HEK293 (cell line): ENCODE measurements around the gene RAD23B.

Source experiments
- BCL11B ChIP-seq: fragments of 450-650 bp; formaldehyde crosslinking; IDR thresholded peaks from 2 replicates; pipeline ENCODE4 v1.5.1; 2016; ENCODE audit warnings: low read depth, missing biosample characterization, missing genetic modification characterization
- EGR2 ChIP-seq: fragments of 450-650 bp; formaldehyde crosslinking; IDR thresholded peaks from 2 replicates; pipeline ENCODE4 v1.5.1; 2016; ENCODE audit warnings: low read depth, missing biosample characterization, missing genetic modification characterization
- GFI1B ChIP-seq: fragments of 450-650 bp; formaldehyde crosslinking; IDR thresholded peaks from 2 replicates; pipeline ENCODE4 v1.5.1; 2016; ENCODE audit warnings: missing biosample characterization, missing genetic modification characterization
- GLIS1 ChIP-seq: fragments of 450-650 bp; formaldehyde crosslinking; IDR thresholded peaks from 2 replicates; pipeline ENCODE4 v1.5.1; 2016; ENCODE audit warnings: missing biosample characterization, missing genetic modification characterization
- INSM2 ChIP-seq: fragments of 450-650 bp; formaldehyde crosslinking; IDR thresholded peaks from 2 replicates; pipeline ENCODE4 v1.5.1; 2016; ENCODE audit warnings: missing biosample characterization, missing genetic modification characterization
- KLF17 ChIP-seq: fragments of 450-650 bp; formaldehyde crosslinking; IDR thresholded peaks from 2 replicates; pipeline ENCODE4 v1.5.1; 2016; ENCODE audit warnings: missing biosample characterization, missing genetic modification characterization
- KLF9 ChIP-seq: fragments of 450-650 bp; formaldehyde crosslinking; IDR thresholded peaks from 2 replicates; pipeline ENCODE4 v1.5.1; 2016; ENCODE audit warnings: missing biosample characterization, missing genetic modification characterization, low read depth
- TSHZ1 ChIP-seq: fragments of 450-650 bp; formaldehyde crosslinking; IDR thresholded peaks from 2 replicates; pipeline ENCODE4 v1.5.1; 2016; ENCODE audit warnings: missing biosample characterization, missing genetic modification characterization, borderline replicate concordance
- ZBTB20 ChIP-seq: fragments of 450-650 bp; formaldehyde crosslinking; IDR thresholded peaks from 2 replicates; pipeline ENCODE4 v1.5.1; 2016; ENCODE audit warnings: missing biosample characterization, missing genetic modification characterization
- ZNF211 ChIP-seq: fragments of 450-650 bp; formaldehyde crosslinking; IDR thresholded peaks from 2 replicates; pipeline ENCODE4 v1.5.1; 2016; ENCODE audit warnings: low read depth, missing biosample characterization, missing genetic modification characterization
- ZNF292 ChIP-seq: fragments of 450-650 bp; formaldehyde crosslinking; IDR thresholded peaks from 2 replicates; pipeline ENCODE4 v1.5.1; 2016; ENCODE audit warnings: low read depth, missing biosample characterization, missing genetic modification characterization, borderline replicate concordance
- ZNF362 ChIP-seq: fragments of 450-650 bp; formaldehyde crosslinking; IDR thresholded peaks from 2 replicates; pipeline ENCODE4 v1.5.1; 2016; ENCODE audit warnings: missing biosample characterization, missing genetic modification characterization
- ZNF488 ChIP-seq: fragments of 450-650 bp; formaldehyde crosslinking; IDR thresholded peaks from 2 replicates; pipeline ENCODE4 v1.5.1; 2016; ENCODE audit warnings: missing biosample characterization, missing genetic modification characterization
- ZNF530 ChIP-seq: fragments of 450-650 bp; formaldehyde crosslinking; IDR thresholded peaks from 2 replicates; pipeline ENCODE4 v1.5.1; 2016; ENCODE audit warnings: low read depth, missing biosample characterization, missing genetic modification characterization
- ZNF549 ChIP-seq: fragments of 450-650 bp; IDR thresholded peaks from 2 replicates; pipeline ENCODE4 v1.5.1; 2018; ENCODE audit warnings: missing biosample characterization, missing genetic modification characterization, mild to moderate bottlenecking, inconsistent platforms, moderate library complexity
- ZNF585B ChIP-seq: fragments of 450-650 bp; formaldehyde crosslinking; IDR thresholded peaks from 2 replicates; pipeline ENCODE4 v1.5.1; 2016; ENCODE audit warnings: missing biosample characterization, missing genetic modification characterization
- ZNF621 ChIP-seq: fragments of 450-650 bp; formaldehyde crosslinking; IDR thresholded peaks from 2 replicates; pipeline ENCODE4 v1.5.1; 2017; ENCODE audit warnings: missing biosample characterization, missing genetic modification characterization
- ZNF626 ChIP-seq: fragments of 450-650 bp; sonication (Bioruptor Pico); formaldehyde crosslinking; IDR thresholded peaks from 2 replicates; pipeline ENCODE4 v1.5.1; 2018; ENCODE audit warnings: missing biosample characterization, missing genetic modification characterization, inconsistent platforms
- ZNF658 ChIP-seq: fragments of 450-650 bp; formaldehyde crosslinking; IDR thresholded peaks from 2 replicates; pipeline ENCODE4; 2016; ENCODE audit warnings: missing biosample characterization, missing genetic modification characterization
- ZNF660 ChIP-seq: fragments of 450-650 bp; IDR thresholded peaks from 2 replicates; pipeline ENCODE4 v1.5.1; 2018; ENCODE audit warnings: missing biosample characterization, mild to moderate bottlenecking, missing genetic modification characterization
- ZNF747 ChIP-seq: fragments of 450-650 bp; formaldehyde crosslinking; IDR thresholded peaks from 2 replicates; pipeline ENCODE4 v1.5.1; 2016; ENCODE audit warnings: missing biosample characterization, missing genetic modification characterization
- ZSCAN30 ChIP-seq: fragments of 450-650 bp; IDR thresholded peaks from 2 replicates; pipeline ENCODE4 v1.5.1; 2018; ENCODE audit warnings: missing biosample characterization, mild to moderate bottlenecking, missing genetic modification characterization, moderate library complexity
- ZSCAN4 ChIP-seq: fragments of 450-650 bp; formaldehyde crosslinking; IDR thresholded peaks from 2 replicates; pipeline ENCODE4 v1.5.1; 2017; ENCODE audit warnings: missing biosample characterization, missing genetic modification characterization
- ZXDB ChIP-seq: fragments of 450-650 bp; formaldehyde crosslinking; IDR thresholded peaks from 2 replicates; pipeline ENCODE4 v1.5.1; 2016; ENCODE audit warnings: missing biosample characterization, missing genetic modification characterization
- TF ChIP-seq, protein P1 (sequence below): fragments of 450-650 bp; formaldehyde crosslinking; IDR thresholded peaks from 2 replicates; pipeline ENCODE4 v1.5.1; 2017; ENCODE audit warnings: missing biosample characterization, missing genetic modification characterization

Gene RAD23B

GRCh38 chr9:107282759-107283622 is at the start of gene RAD23B (continued):
- TF ChIP-seq ZNF585B (tag by site-specific recombination) (no peak), ZNF621 (tag by site-specific recombination) (no peak), KLF9 (tag by site-specific recombination) (peak; percentile 62), ZNF530 (tag by site-specific recombination) (no peak), ZNF660 (tag by site-specific recombination) (0 out of 2 replicates have a peak, but pooled peaks have one; percentile 21), ZNF658 (tag by site-specific recombination) (no peak), BCL11B (tag by site-specific recombination) (no peak), GLIS1 (no peak; the same call in 1 of the 2 replicates), ZNF488 (tag by site-specific recombination) (no peak), TSHZ1 (no peak), INSM2 (0 out of 2 replicates have a peak, but pooled peaks have one; percentile 33), ZNF549 (tag by site-specific recombination) (no peak), KLF17 (tag by site-specific recombination) (no peak), EGR2 (peak; percentile 63), ZNF362 (no peak), ZNF747 (no peak), GFI1B (tag by site-specific recombination) (no peak), ZBTB20 (tag by site-specific recombination) (peak; percentile 87), ZSCAN4 (no peak), ZNF626 (no peak), ZXDB (tag by site-specific recombination) (peak; percentile 63), ZNF292 (tag by site-specific recombination) (no peak), ZNF211 (tag by site-specific recombination) (no peak), ZSCAN30 (tag by site-specific recombination) (0 out of 2 replicates have a peak, but pooled peaks have one; percentile 25)
- TF ChIP-seq, protein P1, sequence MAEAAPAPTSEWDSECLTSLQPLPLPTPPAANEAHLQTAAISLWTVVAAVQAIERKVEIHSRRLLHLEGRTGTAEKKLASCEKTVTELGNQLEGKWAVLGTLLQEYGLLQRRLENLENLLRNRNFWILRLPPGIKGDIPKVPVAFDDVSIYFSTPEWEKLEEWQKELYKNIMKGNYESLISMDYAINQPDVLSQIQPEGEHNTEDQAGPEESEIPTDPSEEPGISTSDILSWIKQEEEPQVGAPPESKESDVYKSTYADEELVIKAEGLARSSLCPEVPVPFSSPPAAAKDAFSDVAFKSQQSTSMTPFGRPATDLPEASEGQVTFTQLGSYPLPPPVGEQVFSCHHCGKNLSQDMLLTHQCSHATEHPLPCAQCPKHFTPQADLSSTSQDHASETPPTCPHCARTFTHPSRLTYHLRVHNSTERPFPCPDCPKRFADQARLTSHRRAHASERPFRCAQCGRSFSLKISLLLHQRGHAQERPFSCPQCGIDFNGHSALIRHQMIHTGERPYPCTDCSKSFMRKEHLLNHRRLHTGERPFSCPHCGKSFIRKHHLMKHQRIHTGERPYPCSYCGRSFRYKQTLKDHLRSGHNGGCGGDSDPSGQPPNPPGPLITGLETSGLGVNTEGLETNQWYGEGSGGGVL (tag by site-specific recombination), result no peak
